ENCODE results near the gene FOXP1.
"Not testable (repeated sequence)": the region's sequence is repeated elsewhere in the genome, so short reads cannot be mapped to it uniquely, and the experiment has no call there.

- not testable (repeated sequence) for TF ChIP-seq EZH2 (IDR thresholded peaks at IDR 0.05; ENCODE audit: low read length)
- TF ChIP-seq, protein P1, sequence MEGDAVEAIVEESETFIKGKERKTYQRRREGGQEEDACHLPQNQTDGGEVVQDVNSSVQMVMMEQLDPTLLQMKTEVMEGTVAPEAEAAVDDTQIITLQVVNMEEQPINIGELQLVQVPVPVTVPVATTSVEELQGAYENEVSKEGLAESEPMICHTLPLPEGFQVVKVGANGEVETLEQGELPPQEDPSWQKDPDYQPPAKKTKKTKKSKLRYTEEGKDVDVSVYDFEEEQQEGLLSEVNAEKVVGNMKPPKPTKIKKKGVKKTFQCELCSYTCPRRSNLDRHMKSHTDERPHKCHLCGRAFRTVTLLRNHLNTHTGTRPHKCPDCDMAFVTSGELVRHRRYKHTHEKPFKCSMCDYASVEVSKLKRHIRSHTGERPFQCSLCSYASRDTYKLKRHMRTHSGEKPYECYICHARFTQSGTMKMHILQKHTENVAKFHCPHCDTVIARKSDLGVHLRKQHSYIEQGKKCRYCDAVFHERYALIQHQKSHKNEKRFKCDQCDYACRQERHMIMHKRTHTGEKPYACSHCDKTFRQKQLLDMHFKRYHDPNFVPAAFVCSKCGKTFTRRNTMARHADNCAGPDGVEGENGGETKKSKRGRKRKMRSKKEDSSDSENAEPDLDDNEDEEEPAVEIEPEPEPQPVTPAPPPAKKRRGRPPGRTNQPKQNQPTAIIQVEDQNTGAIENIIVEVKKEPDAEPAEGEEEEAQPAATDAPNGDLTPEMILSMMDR (optimal IDR thresholded peaks at IDR 0.05 in 1 of 3, IDR thresholded peaks at IDR 0.05 in 1 of 3, conservative IDR thresholded peaks at IDR 0.05 in 1 of 3; ENCODE audit: extremely low read depth in 1 of 3, insufficient read depth in 2 of 3, low read length in 3 of 3) = not testable (repeated sequence)
Observed at GRCh38 chr3:71324224-71324623, 259.3 kb downstream of the FOXP1 start.

Measured in keratinocyte (primary cell).